Tibial nerve (tissue), 4 donors: ENCODE results near the gene B4GALNT2.

Experiments used
- CTCF ChIP-seq, 5 experiments: fragments of 200-600 bp in 3 of 5; fragments of 450-650 bp in 2 of 5; sonication (generic) in 3 of 5; IDR thresholded peaks; one replicate each; pipeline ENCODE4 v1.5.1; 2016 to 2019; ENCODE audit warnings: antibody characterized with exemption in 5 of 5, mild to moderate bottlenecking in 3 of 5, moderate library complexity in 2 of 5
- EP300 ChIP-seq, 2 donors: sonication (generic); formaldehyde crosslinking; IDR thresholded peaks; one replicate each; pipeline ENCODE4 v1.6.1; 2017; ENCODE audit warnings: antibody characterized with exemption in 2 of 2, mild to moderate bottlenecking in 1 of 2

- TF ChIP-seq CTCF (IDR thresholded peaks at IDR 0.05) (no peak), EP300 (IDR thresholded peaks at IDR 0.05) (no peak)
Observed at GRCh38 chr17:49216482-49216881, 83.9 kb downstream of the B4GALNT2 start.
